HG03460 (cell line): ENCODE measurements around the gene HCFC2.

ENCODE experiments used
- ATAC-seq: cut with Tn5 transposase; IDR thresholded peaks from one replicate; pipeline ENCODE4 v1.9.1; 2021; ENCODE audit not compliant: unreplicated experiment

HCFC2 gene

DNA sequence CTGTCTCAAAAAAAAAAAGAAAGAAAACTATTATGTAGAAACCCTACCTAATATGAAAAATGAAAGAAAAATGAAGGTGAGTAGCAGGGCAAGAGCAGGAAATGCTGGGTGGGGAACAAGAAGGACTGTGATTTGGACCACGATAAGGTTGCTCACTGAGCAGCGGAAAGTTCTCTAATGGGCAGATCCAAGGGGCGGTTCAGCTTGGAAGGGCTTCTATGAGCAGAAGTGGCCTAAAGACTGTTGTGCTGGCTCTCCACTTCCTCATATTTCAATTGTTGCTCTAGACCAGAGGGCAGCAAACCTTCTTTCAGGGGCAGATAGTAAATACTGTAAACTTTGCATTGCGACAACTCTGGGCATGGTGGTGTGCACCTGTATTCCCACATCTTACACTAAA is 90.0 kb downstream of the HCFC2 start:
- ATAC-seq, result no peak

DNA sequence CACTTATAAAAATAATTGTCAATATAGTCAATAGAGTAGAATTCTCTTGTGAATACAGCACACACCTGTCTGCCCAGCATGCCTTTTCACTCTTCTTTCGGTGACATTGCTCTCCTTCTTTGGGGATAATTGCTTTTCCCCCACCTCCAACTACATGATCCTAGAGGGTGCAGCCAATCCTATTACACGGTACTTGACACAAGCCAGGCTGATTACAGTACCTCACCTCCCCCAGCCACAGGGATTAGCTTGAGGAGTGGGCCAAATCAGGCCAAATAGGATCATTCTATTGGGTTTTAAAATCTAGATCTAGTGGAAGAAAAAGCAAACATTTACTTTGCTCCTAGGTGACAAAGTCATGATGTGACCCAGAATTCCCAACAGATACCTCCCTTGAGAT is 90.5 kb downstream of the HCFC2 start:
- ATAC-seq, result no peak
